HEK293T (cell line): ENCODE measurements around the gene SOCS7.

Experiments
- ARNT ChIP-seq: fragments of 450-650 bp; IDR thresholded peaks from 2 replicates; pipeline ENCODE4 v1.6.1; 2017; ENCODE audit warnings: mild to moderate bottlenecking
- BHLHE40 ChIP-seq: fragments of 450-650 bp; IDR thresholded peaks from 2 replicates; pipeline ENCODE4 v1.6.1; 2016; ENCODE audit warnings: mild to moderate bottlenecking, moderate library complexity, borderline replicate concordance
- CTBP1 ChIP-seq: fragments of 450-650 bp; IDR thresholded peaks from 2 replicates; pipeline ENCODE4 v1.6.1; 2016; ENCODE audit warnings: borderline replicate concordance
- ELF4 ChIP-seq: fragments of 450-650 bp; IDR thresholded peaks from 2 replicates; pipeline ENCODE4 v1.6.1; 2017; ENCODE audit warnings: antibody characterized with exemption
- FOXA1 ChIP-seq: fragments of 450-650 bp; IDR thresholded peaks from 2 replicates; pipeline ENCODE4 v1.6.1; 2016; ENCODE audit warnings: mild to moderate bottlenecking
- HDGF ChIP-seq: fragments of 450-650 bp; IDR thresholded peaks from 2 replicates; pipeline ENCODE4 v1.6.1; 2017; ENCODE audit warnings: antibody characterized with exemption, borderline replicate concordance
- L3MBTL2 ChIP-seq: fragments of 450-650 bp; conservative IDR thresholded peaks from 2 replicates; pipeline ENCODE4 v1.6.1; 2016; ENCODE audit warnings: mild to moderate bottlenecking
- LEF1 ChIP-seq: fragments of 450-650 bp; IDR thresholded peaks from 2 replicates; pipeline ENCODE4 v1.6.1; 2017; ENCODE audit warnings: mild to moderate bottlenecking, borderline replicate concordance
- NFRKB ChIP-seq: fragments of 450-650 bp; IDR thresholded peaks from 2 replicates; pipeline ENCODE4 v1.6.1; 2016; ENCODE audit warnings: mild to moderate bottlenecking, moderate library complexity
- SP1 ChIP-seq: fragments of 450-650 bp; IDR thresholded peaks from 2 replicates; pipeline ENCODE4 v1.6.1; 2017
- SUZ12 ChIP-seq: fragments of 450-650 bp; IDR thresholded peaks from 2 replicates; pipeline ENCODE4 v1.6.1; 2016; ENCODE audit warnings: mild to moderate bottlenecking
- TARDBP ChIP-seq: fragments of 450-650 bp; IDR thresholded peaks from 2 replicates; pipeline ENCODE4 v1.6.1; 2016
- ZNF384 ChIP-seq: fragments of 450-650 bp; IDR thresholded peaks from 2 replicates; pipeline ENCODE4 v1.6.1; 2016

DNA sequence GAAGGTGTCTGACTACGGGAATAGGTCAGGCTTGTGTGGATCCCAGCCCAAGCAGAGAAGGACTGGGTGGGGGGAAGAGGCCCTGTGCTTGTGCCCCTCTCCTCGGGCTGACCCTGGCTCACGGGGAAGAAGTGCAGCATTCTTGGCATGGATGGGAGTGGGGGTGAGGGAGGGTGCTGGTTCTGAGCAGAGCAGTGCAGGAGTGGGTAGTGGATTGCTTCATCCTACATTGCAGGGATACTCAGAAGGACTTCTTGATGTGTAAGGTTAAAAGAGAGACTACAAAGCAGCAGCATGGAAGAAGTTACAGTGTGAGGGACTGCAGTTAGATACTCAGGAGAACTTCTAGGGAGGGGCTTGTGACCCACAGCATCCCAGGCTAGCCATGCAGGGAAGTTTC, 78.7 kb downstream of the SOCS7 start:
- TF ChIP-seq BHLHE40 (no peak), CTBP1 (no peak), SP1 (no peak), SUZ12 (no peak), L3MBTL2 (no peak), FOXA1 (no peak), HDGF (no peak), TARDBP (no peak), ZNF384 (no peak), ELF4 (no peak), NFRKB (no peak), LEF1 (no peak), ARNT (no peak)
